ENCODE results near the gene MEIKIN. TPM values are rescaled to one million over a fixed set of nuclear protein-coding genes. Genes with fewer than 3 reads are reported as not detected.

MEIKIN gene
- total RNA-seq, 4 donors from 2014 or later: not detected

DNA sequence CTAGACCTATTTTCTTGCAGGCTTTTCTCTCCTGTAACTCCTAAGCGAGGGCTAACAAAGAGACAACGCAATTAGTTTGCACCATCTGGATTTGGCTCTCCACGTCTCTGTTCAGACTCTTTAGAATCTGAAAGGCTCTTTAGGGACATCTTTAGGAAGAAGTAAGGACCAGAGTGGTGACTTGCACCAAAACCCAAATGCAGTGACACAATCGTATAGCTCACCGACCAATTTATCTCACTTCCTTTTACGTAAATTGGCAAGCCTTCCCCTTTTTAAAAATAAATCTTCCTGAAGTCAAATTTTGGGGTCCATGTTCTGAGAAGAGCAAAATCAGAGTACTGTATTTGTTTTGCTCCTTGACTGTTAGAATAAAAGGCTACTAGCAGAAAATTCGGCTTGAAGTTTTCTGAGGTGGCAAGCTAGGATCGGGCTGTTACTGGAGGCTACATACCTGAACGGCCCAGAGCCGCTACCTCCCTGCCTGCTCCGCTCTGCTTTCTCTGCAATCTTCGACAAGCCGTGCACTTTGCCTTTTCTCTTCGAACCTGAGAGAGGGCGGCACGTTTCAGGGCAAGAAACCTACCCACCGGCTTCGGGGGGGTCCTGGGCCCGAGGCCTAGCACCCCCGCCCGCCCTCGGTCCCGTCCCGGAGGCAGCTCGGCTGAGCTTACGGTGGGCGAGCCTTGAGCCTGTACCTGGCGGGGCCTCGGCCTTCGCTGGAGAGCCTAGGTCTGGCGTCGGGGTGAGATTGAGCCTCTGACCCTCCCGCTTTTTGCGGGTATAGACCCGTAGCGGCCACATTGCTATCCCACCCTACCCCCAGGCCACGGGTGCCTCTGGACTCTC lies 537 bp downstream of the MEIKIN start:
- peaks cover 0 to 3% (median 0%) of the 10 kb centered on the region in 4 donors for H3K9me3 ChIP-seq
- H3K4me3 ChIP-seq: no peak overlapping the region
- H3K27me3 ChIP-seq: no peaks in the 10 kb centered on the region
- TF ChIP-seq EP300 (IDR thresholded peaks at IDR 0.05) (no peak), POLR2A (IDR thresholded peaks at IDR 0.05) (no peak)
- TF ChIP-seq, protein P1, sequence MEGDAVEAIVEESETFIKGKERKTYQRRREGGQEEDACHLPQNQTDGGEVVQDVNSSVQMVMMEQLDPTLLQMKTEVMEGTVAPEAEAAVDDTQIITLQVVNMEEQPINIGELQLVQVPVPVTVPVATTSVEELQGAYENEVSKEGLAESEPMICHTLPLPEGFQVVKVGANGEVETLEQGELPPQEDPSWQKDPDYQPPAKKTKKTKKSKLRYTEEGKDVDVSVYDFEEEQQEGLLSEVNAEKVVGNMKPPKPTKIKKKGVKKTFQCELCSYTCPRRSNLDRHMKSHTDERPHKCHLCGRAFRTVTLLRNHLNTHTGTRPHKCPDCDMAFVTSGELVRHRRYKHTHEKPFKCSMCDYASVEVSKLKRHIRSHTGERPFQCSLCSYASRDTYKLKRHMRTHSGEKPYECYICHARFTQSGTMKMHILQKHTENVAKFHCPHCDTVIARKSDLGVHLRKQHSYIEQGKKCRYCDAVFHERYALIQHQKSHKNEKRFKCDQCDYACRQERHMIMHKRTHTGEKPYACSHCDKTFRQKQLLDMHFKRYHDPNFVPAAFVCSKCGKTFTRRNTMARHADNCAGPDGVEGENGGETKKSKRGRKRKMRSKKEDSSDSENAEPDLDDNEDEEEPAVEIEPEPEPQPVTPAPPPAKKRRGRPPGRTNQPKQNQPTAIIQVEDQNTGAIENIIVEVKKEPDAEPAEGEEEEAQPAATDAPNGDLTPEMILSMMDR (IDR thresholded peaks at IDR 0.05): no peak
- DNase-seq (ENCODE audit: low spot score in 2 of 2): no peak
- no peak overlapping the region for H3K27ac ChIP-seq
- WGBS, 2 donors: 82 to 89% methylated on average over 35 to 37 of the region's 37 CpGs
- H3K4me1 ChIP-seq: no peaks in the 10 kb centered on the region
- no peaks in the 10 kb centered on the region for H3K36me3 ChIP-seq

DNA sequence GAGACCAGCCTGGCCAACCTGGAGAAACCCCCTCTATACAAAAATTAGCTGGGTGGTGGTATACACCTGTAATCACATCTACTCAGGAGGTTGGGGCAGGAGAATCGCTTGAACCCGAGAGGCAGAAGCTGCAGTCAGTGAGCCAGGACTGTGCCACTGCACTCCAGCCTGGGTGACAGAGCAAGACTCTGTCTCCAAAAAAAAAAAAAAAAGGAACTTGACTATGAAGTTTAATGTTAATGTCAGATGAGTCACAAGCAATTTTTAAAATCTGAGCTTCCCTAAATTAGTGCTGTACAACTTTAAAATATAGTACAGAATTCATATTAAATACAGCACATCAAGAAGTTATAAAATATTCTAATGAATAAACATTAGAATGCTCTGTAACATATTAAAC lies 1.5 kb downstream of the MEIKIN start:
- 79 to 82% methylated on average over 2 of the region's 2 CpGs for WGBS, 2 donors

DNA sequence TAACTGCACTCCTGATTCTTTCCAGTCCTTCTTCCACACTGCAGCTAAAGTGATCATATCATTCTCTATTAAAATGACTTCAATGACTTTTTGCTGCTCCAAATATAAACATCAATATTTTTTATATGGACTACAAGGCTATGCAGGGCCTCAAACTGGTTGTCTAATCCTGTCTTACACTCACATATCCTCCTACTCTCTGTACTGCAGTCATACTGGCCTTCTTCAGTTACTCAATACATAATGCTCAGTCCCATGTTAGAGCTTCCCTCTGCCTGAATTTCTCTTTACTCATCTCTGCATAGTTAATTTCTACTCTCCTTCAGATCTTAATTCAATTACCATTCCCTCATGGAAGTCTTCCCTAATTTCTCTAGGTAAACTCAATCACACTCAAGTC lies 3.4 kb downstream of the MEIKIN start:
- no peak overlapping the region for H3K4me3 ChIP-seq
- DNase-seq (ENCODE audit: low spot score in 2 of 2): no peak
- H3K27me3 ChIP-seq: no peaks in the 10 kb centered on the region
- H3K4me1 ChIP-seq: no peaks in the 10 kb centered on the region
- no peak overlapping the region for H3K27ac ChIP-seq
- peaks cover 0 to 3% (median 0%) of the 10 kb centered on the region in 4 donors for H3K9me3 ChIP-seq
- TF ChIP-seq EP300 (IDR thresholded peaks at IDR 0.05) (no peak), POLR2A (IDR thresholded peaks at IDR 0.05) (no peak)
- TF ChIP-seq, protein P1 (IDR thresholded peaks at IDR 0.05): no peak
- no peaks in the 10 kb centered on the region for H3K36me3 ChIP-seq

More for the DNA sequence above, 1.5 kb downstream of the MEIKIN start:
- Histone ChIP-seq H3K27me3 (no peaks in the 10 kb centered on the region), H3K4me1 (no peaks in the 10 kb centered on the region), H3K36me3 (no peaks in the 10 kb centered on the region), H3K9me3 (peaks cover 0 to 3% (median 0%) of the 10 kb centered on the region in 4 donors), H3K27ac (no peak overlapping the region), H3K4me3 (no peak overlapping the region)
- no peak for DNase-seq (ENCODE audit: low spot score in 2 of 2)
- TF ChIP-seq POLR2A (IDR thresholded peaks at IDR 0.05) (no peak), EP300 (IDR thresholded peaks at IDR 0.05) (no peak)
- TF ChIP-seq, protein P1 (IDR thresholded peaks at IDR 0.05): no peak

DNA sequence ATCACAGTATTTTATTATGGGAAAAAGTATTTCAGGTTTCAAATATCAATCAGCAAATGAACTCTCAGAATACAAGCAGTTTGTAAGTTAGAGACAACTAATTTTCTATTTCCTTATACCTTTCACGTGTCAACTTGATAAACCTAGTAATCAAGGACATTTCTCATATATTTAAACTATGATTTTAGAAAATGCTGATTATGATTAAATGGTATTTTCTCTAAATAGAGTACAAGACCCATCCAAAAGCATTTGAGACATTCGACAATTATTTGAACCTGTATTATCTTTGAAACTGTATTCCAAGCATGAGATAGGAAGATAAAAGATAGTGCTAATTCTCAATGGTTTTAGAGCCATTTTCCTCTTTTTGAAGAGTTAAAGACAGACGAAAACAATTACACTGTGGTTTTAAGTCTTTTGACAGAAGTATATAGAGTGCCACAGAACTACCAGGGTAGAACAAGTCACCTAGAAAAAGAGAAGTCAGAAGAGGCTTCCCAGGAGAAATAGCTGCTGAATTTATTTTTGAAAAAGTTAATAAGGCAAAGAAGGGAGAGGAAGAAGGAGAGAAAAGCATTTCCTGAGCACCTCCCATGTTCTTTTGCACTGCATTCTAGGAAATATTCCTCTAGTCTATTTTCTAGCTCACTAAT lies 5.6 kb downstream of the MEIKIN start:
- Histone ChIP-seq H3K36me3 (no peaks in the 10 kb centered on the region), H3K27me3 (no peaks in the 10 kb centered on the region), H3K9me3 (no peaks in the 10 kb centered on the region), H3K27ac (no peak overlapping the region), H3K4me3 (no peak overlapping the region), H3K4me1 (no peaks in the 10 kb centered on the region)
- TF ChIP-seq EP300 (IDR thresholded peaks at IDR 0.05) (no peak), POLR2A (IDR thresholded peaks at IDR 0.05) (no peak)
- TF ChIP-seq, protein P1 (IDR thresholded peaks at IDR 0.05): no peak
- WGBS, 2 donors: 63 to 74% methylated on average over 3 of the region's 3 CpGs
- DNase-seq (ENCODE audit: low spot score in 2 of 2): no peak

DNA sequence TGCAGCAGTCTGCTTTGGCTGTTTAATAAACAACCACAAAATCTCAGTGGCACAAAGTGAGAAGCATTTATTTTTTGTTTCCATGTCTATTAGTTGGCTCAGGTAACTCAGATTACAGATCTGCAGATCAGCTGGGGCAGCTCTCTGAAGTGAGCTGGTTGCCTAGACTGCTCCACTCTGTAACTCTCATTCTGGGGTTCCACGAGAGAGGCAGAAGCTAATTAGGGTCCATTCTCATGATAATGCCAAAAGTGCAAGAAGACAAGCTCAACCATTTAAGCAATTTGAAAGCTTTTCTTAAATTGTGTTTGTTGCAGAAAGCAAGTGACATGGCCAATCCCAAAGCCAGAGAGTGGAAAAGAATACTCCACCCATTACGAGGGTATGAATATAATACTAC lies 13.2 kb downstream of the MEIKIN start:
- 47 to 48% methylated on average over 2 of the region's 2 CpGs for WGBS, 2 donors
- H3K9me3 ChIP-seq: peaks cover 0 to 42% (median 2%) of the 10 kb centered on the region in 4 donors
- no peaks in the 10 kb centered on the region for H3K4me1 ChIP-seq
- H3K27me3 ChIP-seq: no peaks in the 10 kb centered on the region
- no peak overlapping the region for H3K4me3 ChIP-seq
- DNase-seq (ENCODE audit: low spot score in 2 of 2): no peak
- TF ChIP-seq POLR2A (IDR thresholded peaks at IDR 0.05) (no peak), EP300 (IDR thresholded peaks at IDR 0.05) (no peak)
- TF ChIP-seq, protein P1 (IDR thresholded peaks at IDR 0.05): no peak
- H3K36me3 ChIP-seq: no peaks in the 10 kb centered on the region
- no peak overlapping the region for H3K27ac ChIP-seq

Measured in tibial nerve (tissue), 4 donors.